H1 (cell line): ENCODE data around the gene MX1. TPM values are rescaled to one million over a fixed set of nuclear protein-coding genes. Genes with fewer than 3 reads are reported as not detected.

Experiments used
- ZNF274 ChIP-seq: IDR thresholded peaks from 2 replicates; pipeline ENCODE4 v1.7.0; 2012; ENCODE audit warnings: low read length, borderline replicate concordance; ENCODE audit errors: extremely low read depth
- polyA plus RNA-seq, 7 experiments: library from polyadenylated mRNA; depleted of rRNA in 3 of 7; stranded (reverse) in 5 of 7; unstranded in 2 of 7; fragments of >200 nt in 5 of 7; fragments of 200-250 nt in 2 of 7; gene quantifications; 1 replicate in 5 of 7; 2 replicates in 1 of 7; 4 replicates in 1 of 7; pipeline versions ENCODE4 v1.2.1 to v1.2.3, GENCODE V29; 2011 to 2013; ENCODE audit warnings: missing spikeins in 2 of 7, mixed read lengths in 2 of 7
- total RNA-seq: library from RNA; stranded (reverse); fragmentation: NEBNext Ultra II Directional; extraction: Animal tissue kit (Norgen Biotek cat#: 25700); gene quantifications from 2 replicates; pipeline ENCODE4 v1.2.1, GENCODE V29; 2021

MX1 gene
- total and polyA plus RNA-seq, 2 of the 8 experiments (the other 6 are each of a cell fraction or from before 2014, with no cell fraction given), result 3.8 to 5.7 TPM

- TF ChIP-seq ZNF274, result no peak
- TF ChIP-seq, all 59 proteins: peak for 0
These were observed 57.9 kb downstream of the MX1 start (continued) for GRCh38 chr21:41483973-41484372.
